HG03097 (cell line): ENCODE results near the gene FAM169A.
"Not testable (repeated sequence)": the region's sequence is repeated elsewhere in the genome, so short reads cannot be mapped to it uniquely, and the experiment has no call there.

ENCODE experiments used
- ATAC-seq: cut with Tn5 transposase; IDR thresholded peaks from one replicate; pipeline ENCODE4 v1.9.1; 2021; ENCODE audit not compliant: unreplicated experiment, low FRiP score

The FAM169A gene

DNA sequence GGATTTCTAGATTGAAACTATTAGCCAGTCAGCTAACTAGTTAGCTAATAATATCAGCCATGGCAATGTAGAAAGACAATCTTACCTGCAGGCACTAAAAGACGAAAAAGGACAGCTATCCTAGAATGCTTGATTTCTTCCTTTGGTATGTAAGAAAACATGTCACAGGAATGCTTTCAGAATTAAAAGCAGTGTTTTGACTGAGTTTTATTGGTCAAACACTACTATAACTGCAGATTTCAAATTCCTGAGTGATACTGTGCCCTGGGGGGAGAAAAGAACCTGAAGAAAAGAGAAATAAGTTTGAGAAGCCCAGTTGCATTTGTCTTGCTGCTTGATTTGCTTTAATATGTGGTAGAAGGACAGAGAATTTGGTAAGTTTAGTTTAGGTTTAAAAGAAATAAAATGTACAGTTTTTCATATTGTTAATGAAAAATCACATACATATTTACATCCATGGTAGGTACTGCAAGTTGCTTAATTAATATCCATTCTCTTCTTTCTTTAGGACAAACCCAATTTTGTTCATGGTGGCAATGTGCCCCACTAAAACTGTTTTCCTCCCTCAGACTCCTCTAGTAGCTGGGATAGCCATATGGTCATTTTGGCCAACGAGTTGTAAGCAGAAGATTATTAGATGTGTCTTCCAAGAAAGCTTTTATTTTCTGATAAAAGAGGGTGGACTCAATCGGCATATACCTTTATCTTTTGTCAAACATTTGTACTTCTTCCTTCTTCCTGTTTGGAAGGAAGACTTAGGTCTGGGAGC lies 4.3 kb upstream of the FAM169A start:
- no peak for ATAC-seq

- not testable (repeated sequence) for ATAC-seq
These were observed 3.2 kb upstream of the FAM169A start for GRCh38 chr5:74869414-74869813.

DNA sequence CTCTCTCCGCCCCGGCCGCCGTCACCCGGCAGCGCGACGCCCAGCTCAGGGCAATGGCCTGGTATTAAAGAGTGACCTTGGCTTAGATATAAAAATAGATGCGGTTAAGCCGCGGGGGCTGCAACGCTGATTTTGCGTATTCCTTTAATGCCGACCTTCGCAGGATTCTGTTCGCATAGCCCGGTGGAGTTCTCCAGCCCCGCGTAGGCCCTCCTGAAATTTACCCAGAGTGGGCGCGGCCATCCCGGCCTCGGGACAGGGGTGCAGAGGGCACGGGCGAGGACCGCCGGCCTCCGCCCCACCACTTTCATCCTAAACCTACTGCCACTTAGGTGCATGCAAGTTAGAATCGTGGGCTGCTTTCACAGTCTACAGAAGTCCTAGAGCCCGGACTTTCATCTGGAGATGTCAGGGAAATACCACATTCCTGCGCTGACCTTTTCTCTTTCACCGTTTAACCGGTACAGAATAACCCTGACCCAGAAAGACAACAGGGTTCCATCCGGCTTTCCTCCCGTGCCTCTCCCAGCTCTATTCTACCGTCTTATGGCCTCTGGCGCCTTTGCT lies 492 bp upstream of the FAM169A start:
- ATAC-seq: no peak

DNA sequence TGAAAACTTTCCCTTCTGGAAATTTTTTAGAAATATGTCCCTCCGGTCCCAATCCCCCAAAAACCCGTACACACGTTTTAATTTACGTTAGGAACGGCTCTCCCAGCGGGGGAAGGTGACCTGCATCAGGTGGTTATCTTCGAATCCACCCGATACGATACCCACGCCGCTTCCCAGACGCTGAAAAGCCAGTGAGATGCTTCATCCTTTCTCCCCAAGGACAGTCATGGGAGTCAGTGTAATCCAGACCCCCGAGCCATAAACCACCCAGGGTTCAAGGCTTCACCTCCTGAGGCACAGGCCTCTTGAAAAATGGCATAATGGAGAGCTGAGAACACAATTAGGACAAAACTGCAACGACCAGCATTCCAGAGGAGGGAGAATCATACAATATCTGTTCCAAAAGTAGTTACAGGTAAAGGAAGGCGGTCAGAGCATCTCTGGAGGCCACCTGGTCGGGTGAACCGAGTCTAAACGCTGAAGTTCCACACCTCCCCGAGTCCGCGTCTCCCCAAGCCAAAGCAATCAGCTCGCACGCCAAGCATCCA lies 857 bp downstream of the FAM169A start:
- ATAC-seq: no peak

DNA sequence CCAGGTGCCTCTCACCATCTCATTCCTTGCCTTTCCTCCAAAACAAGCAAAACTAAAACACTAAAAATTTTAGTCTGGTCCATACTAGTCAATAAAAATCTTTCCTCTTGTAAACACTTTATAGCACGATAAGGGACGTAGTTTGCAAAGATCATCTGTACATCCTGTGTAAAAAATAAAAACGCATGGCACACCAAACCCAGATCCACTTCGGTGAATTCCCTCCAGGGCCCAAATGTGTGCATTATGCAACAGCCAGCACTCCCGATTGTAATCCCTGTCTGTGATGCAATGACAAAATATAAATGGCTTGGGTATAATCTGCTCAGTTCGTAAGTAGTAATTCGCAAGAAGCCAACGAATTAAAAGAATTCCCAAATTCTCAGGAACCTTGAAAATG lies 1.4 kb downstream of the FAM169A start:
- no peak for ATAC-seq

GRCh38 chr5:74863726-74864125 lies 2.5 kb downstream of the FAM169A start:
- ATAC-seq: no peak

DNA sequence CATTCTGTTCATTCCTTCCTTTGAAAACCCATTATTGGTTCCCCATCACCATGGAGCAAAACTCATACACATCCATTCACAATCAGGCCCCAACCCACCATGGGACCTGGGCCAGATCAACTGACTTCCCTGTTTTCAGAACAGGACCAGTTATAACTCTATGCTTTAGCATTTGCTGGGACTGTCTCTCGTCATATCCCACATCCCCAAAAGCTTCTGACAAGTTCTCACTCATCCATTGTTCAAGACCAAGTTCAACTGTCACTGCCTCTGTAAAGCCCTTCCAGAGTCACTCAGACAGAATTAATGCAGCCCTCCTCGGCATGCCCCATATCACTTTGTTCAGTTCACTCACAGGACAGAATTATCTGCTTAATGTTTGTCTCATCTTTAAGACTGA lies 4.0 kb downstream of the FAM169A start:
- no peak for ATAC-seq

- ATAC-seq: not testable (repeated sequence)
These were observed 9.2 kb downstream of the FAM169A start for GRCh38 chr5:74856975-74857374.

DNA sequence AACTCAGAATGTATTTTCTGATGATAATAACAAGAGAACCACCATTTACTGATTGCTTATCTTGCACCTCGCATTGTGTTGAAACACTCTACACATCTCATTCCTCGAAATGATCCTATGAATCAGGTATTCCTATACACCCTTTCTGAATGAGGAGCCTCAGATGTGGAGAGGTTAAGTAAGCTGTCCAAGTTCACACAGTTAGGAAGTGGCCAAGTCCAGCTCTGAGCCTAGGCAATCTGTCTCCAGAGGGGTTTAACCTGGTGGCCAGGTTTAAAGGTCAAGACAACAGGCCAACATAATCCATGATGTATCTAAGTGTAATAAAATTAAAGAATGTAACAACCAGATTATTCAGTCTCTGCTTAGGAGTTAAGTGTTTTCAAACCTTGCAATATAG lies 12.9 kb downstream of the FAM169A start:
- ATAC-seq: no peak

DNA sequence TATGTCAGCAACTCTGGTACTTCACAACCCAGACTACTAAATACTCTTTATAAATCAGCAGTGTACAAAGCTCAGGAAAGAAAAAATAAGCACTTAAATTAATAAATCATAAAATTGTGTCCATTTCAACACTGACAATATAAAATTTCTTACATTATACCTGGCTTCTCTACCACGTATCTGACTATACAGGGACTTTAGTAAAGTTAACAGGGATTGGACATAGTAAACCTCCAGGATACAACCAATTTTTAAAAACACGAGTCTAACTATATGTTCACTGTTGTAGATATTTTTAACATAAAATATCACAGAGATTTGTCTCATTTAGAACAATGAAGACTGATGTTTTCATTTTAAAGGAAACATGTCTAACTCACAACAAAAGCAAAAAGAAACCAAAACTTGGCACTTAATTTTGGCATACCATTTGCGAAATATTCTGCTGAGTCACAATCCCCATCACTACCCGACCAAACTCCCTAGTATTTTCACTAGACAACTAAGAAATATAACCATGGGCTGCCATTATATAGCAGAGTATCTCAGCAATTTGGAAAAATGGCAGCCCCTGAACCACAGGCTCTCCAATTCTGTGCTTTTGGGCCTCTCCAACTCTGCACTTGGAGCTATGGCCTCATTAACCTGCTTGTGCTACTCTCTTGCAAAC lies 14.4 kb downstream of the FAM169A start:
- ATAC-seq: no peak

- ATAC-seq: no peak
These were observed 15.3 kb downstream of the FAM169A start for GRCh38 chr5:74850789-74851425.

DNA sequence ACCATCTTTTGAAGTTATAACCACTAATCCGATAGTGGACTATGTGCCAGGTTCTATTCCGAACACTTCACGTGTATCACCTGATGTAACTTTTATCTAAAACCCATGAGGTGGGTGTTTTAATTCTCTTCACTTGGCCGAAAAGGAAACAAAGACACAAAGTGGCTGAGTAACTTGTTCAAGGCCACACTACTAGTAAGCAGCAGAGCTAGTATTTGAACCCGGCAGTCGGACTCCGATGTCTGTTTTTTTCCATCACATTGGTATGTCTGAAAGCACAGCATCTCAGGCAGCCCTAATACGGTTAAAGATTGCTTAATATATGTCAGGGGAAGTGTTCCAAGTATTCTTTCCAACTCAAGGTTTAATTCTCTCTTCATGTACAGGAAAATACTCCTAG lies 16.2 kb downstream of the FAM169A start:
- ATAC-seq: no peak

GRCh38 chr5:74848553-74849025 lies 17.6 kb downstream of the FAM169A start:
- ATAC-seq: no peak

GRCh38 chr5:74839229-74839628 lies 27.0 kb downstream of the FAM169A start:
- ATAC-seq: no peak

GRCh38 chr5:74838262-74838661 lies 27.9 kb downstream of the FAM169A start:
- ATAC-seq: no peak

DNA sequence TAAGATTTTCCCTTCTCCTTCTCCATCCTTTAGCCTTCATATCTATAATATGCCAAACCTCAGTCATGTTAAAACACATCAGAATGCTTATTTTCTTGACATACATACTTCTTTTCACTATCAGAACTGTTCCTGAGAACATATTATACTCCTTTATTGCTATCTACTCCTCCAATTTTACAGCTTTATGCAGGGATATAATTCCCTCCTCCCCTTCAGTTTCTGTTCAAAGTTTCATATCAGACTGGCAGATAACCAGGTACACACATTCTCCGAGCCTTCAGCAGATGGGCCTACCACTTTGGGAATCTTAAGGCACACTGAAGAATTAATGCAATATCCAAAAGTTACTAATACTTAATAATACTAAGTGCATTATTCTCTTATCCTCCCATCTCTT lies 29.1 kb downstream of the FAM169A start:
- ATAC-seq: no peak

DNA sequence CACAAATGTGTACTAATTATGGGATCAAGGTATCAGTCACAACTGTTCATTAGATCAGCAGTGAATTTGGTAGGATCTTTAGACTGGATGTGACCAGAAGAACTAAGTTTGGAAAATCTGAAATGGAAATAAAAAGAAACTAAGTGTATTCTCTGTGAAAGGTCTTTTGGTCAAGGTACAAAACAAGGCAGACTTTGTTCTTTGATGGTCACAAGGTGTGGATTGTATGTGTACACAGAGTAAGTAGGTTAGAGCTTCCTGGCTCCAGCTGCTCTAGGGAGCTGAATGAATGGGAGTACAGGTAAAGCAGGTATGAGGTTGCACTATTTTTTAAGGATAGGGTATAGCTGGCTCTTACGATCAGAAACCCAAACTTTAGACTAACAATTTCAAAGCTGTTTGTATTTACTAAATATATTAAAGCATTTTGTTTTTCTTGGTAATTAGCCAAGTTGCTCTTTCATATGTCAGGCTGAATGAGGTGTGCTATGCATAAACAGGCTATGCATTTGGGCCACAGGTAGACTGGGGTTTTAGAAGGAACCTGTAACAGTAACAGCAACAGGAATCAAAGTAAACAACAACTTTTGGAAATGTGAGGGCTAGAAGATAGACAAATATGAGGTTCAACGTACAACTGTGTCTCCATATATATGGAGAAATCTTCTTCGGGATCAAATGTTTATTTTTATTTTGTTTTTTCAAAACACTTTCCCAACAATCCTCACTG lies 32.5 kb downstream of the FAM169A start:
- no peak for ATAC-seq

GRCh38 chr5:74829413-74829812 lies 36.8 kb downstream of the FAM169A start:
- no peak for ATAC-seq

DNA sequence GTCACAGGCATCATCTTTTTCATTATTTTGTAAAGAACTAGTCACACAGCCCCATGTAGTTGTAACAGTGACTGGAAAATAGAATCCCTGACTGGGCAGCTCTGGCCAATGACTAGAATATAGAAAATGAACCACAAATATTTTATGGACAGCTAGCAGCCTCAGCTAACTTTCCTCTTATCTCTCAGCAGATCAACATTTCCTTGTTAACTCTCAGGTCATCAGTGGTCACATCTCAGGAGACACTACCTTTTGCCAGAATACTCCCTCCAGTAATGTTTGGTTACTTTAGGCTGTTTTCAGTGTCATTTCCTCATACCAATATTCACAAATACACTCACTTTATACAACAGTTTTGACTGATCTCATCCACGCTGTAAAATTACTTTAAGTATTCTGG lies 43.9 kb downstream of the FAM169A start:
- ATAC-seq: no peak

DNA sequence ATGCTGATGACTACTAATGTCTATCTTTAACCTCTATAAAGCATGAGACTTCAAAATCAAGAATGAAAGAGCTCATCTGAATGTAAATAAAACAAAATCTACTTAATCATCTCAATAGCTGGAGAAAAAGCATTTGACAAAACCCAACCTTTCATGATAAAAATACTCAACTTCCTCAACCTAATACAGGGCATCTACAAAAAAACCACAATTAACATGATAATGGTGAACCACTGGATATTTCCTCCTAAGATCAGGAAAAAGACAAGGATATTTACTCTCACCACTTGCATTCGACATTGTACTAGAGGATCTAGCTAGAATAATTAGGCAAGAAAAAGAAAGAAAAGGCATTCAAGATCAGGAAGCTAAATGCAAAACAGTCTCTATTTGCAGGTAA lies 49.3 kb downstream of the FAM169A start:
- ATAC-seq: no peak
